Ishikawa (cell line): ENCODE data around the gene DNASE1L2.

Source experiments
- CEBPB ChIP-seq: IDR thresholded peaks from 2 replicates; pipeline ENCODE4 v1.6.1; 2012
- CREB1 ChIP-seq: IDR thresholded peaks from 2 replicates; pipeline ENCODE4 v1.6.1; 2012; ENCODE audit warnings: low read depth
- EGR1 ChIP-seq: IDR thresholded peaks from 2 replicates; pipeline ENCODE4 v1.6.1; 2012
- EP300 ChIP-seq: IDR thresholded peaks from 2 replicates; pipeline ENCODE4 v1.6.1; 2012; ENCODE audit warnings: borderline replicate concordance
- FOXM1 ChIP-seq: IDR thresholded peaks from 2 replicates; pipeline ENCODE4 v1.6.1; 2012; ENCODE audit warnings: low read depth, borderline replicate concordance
- MAX ChIP-seq: IDR thresholded peaks from 2 replicates; pipeline ENCODE4 v1.6.1; 2012
- NFIC ChIP-seq: IDR thresholded peaks from 2 replicates; pipeline ENCODE4 v1.6.1; 2012
- RAD21 ChIP-seq: IDR thresholded peaks from 2 replicates; pipeline ENCODE4 v1.6.1; 2012; ENCODE audit warnings: low read depth
- REST ChIP-seq: IDR thresholded peaks from 2 replicates; pipeline ENCODE4 v1.6.1; 2012; ENCODE audit warnings: low read depth, mild to moderate bottlenecking
- TAF1 ChIP-seq: IDR thresholded peaks from 2 replicates; pipeline ENCODE4 v1.6.1; 2012; ENCODE audit warnings: low read depth, mild to moderate bottlenecking
- TCF12 ChIP-seq: IDR thresholded peaks from 2 replicates; pipeline ENCODE4 v1.6.1; 2012; ENCODE audit warnings: low read depth
- TEAD4 ChIP-seq: IDR thresholded peaks from 2 replicates; pipeline ENCODE4 v1.6.1; 2012
- USF1 ChIP-seq: IDR thresholded peaks from 2 replicates; pipeline ENCODE4 v1.6.1; 2012
- YY1 ChIP-seq: IDR thresholded peaks from 2 replicates; pipeline ENCODE4 v1.6.1; 2012; ENCODE audit warnings: low read depth
- ZBTB7A ChIP-seq: IDR thresholded peaks from 2 replicates; pipeline ENCODE4 v1.6.1; 2012; ENCODE audit warnings: low read depth

DNASE1L2 gene

GRCh38 chr16:2194852-2195321 is 41.4 kb upstream of the DNASE1L2 start:
- TF ChIP-seq MAX: 0 out of 2 replicates have a peak, but pooled peaks have one; percentile 9
- no peak; the same call in 1 of the 2 replicates for TF ChIP-seq ZBTB7A
- peak; percentile 79 for TF ChIP-seq RAD21
- no peak for TF ChIP-seq TEAD4
- no peak for TF ChIP-seq TAF1
- TF ChIP-seq NFIC: no peak
- TF ChIP-seq CREB1: no peak
- no peak for TF ChIP-seq TCF12
- no peak for TF ChIP-seq CEBPB
- TF ChIP-seq REST: no peak

- TF ChIP-seq MAX (no peak), TEAD4 (no peak), TCF12 (no peak), TAF1 (no peak), CEBPB (no peak), NFIC (no peak), FOXM1 (no peak), EGR1 (no peak), USF1 (no peak), CREB1 (no peak), EP300 (no peak), RAD21 (no peak), REST (no peak), ZBTB7A (no peak), YY1 (no peak)
These were observed 40.7 kb upstream of the DNASE1L2 start for GRCh38 chr16:2195322-2196161.

- TF ChIP-seq MAX (0 out of 2 replicates have a peak, but pooled peaks have one; percentile 29), FOXM1 (no peak), EP300 (no peak)
These were observed 39.9 kb upstream of the DNASE1L2 start, which contains the start of gene CASKIN1 for GRCh38 chr16:2196162-2196980. Gene CASKIN1, minus strand, starts transcription at chr16:2196605. Its CDS starts 173 bp downstream, at chr16:2196432.

- TF ChIP-seq EGR1 (no peak), USF1 (no peak)
These were observed 39.2 kb upstream of the DNASE1L2 start for GRCh38 chr16:2196981-2197511.

- TF ChIP-seq EP300 (no peak), TEAD4 (no peak), USF1 (no peak), TCF12 (no peak)
These were observed 38.5 kb upstream of the DNASE1L2 start for GRCh38 chr16:2197765-2198164.
